Breast epithelium (tissue), 4 donors: ENCODE results near the gene CIBAR2. TPM values are rescaled to one million over a fixed set of nuclear protein-coding genes. Genes with fewer than 3 reads are reported as not detected.

Experiments
- DNase-seq, 2 donors: peaks; one replicate each; pipeline ENCODE4 v3.0.0-alpha.2; 2019; ENCODE audit warnings: low spot score in 2 of 2
- H3K27ac ChIP-seq, 2 donors: fragments of 200-600 bp; sonication (generic) in 1 of 2; one replicate each; pipeline ENCODE4 v1.5.1; 2016 to 2019; ENCODE audit warnings: mild to moderate bottlenecking in 1 of 2
- H3K27me3 ChIP-seq, 2 donors: fragments of 200-600 bp; sonication (generic) in 1 of 2; one replicate each; pipeline versions ENCODE4 v1.5.1 to v1.6.0; 2017 to 2019; ENCODE audit warnings: control low read depth in 1 of 2, mild to moderate bottlenecking in 1 of 2
- H3K36me3 ChIP-seq: fragments of 200-600 bp; one replicate; pipeline ENCODE4 v1.5.1; 2019
- H3K4me1 ChIP-seq, 2 donors: fragments of 200-600 bp; sonication (generic); one replicate each; pipeline ENCODE4 v1.5.1; 2016 to 2019; ENCODE audit warnings: control low read depth in 1 of 2
- H3K4me3 ChIP-seq, 3 donors: fragments of 200-600 bp; sonication (generic); 1 replicate in 2 of 3; 2 replicates in 1 of 3; pipeline ENCODE4 v1.5.1; 2016 to 2019; ENCODE audit warnings: mild to moderate bottlenecking in 3 of 3, moderate library complexity in 2 of 3
- H3K9me3 ChIP-seq, 2 donors: fragments of 200-600 bp; sonication (generic) in 1 of 2; one replicate each; pipeline ENCODE4 v1.5.1; 2016 to 2019; ENCODE audit warnings: control low read depth in 1 of 2
- POLR2A ChIP-seq: fragments of 450-650 bp; IDR thresholded peaks from one replicate; pipeline ENCODE4 v1.6.1; 2016; ENCODE audit warnings: antibody characterized with exemption, mild to moderate bottlenecking, moderate library complexity
- POLR2AphosphoS5 ChIP-seq, 3 donors: sonication (generic); formaldehyde crosslinking; IDR thresholded peaks; one replicate each; pipeline ENCODE4 v1.6.1; 2017; ENCODE audit warnings: antibody characterized with exemption in 3 of 3
- intact Hi-C: fragments of 100-400 bp; cut with DNase I; formaldehyde crosslinking; loops from one replicate; pipeline ENCODE4 v1.15.1; 2023; ENCODE audit warnings: low total_unique reads
- total RNA-seq, 3 donors: library from RNA; depleted of rRNA; stranded (reverse); fragments of >200 nt; gene quantifications; one replicate each; pipeline ENCODE4 v1.1.0, GENCODE V29; 2016
- TF ChIP-seq, protein P1 (sequence below), 3 donors: fragments of 450-650 bp; IDR thresholded peaks; one replicate each; pipeline ENCODE4 v1.5.1; 2016 to 2017; ENCODE audit warnings: antibody characterized with exemption in 3 of 3, mild to moderate bottlenecking in 3 of 3, moderate library complexity in 3 of 3

CIBAR2 gene
- total RNA-seq, 3 donors from 2014 or later, result not detected

GRCh38 chr16:85101956-85102630 lies 10.2 kb downstream of the CIBAR2 start:
- intact Hi-C loops, result no loop called here
- H3K36me3 ChIP-seq, result no peaks in the 10 kb centered on the region
- H3K27ac ChIP-seq, result no peak overlapping the region
- no peaks in the 10 kb centered on the region for H3K9me3 ChIP-seq
- H3K27me3 ChIP-seq, result peaks cover 0 to 10% of the 10 kb centered on the region in 2 donors
- TF ChIP-seq POLR2A (no peak), POLR2AphosphoS5 (IDR thresholded peaks at IDR 0.05) (no peak)
- TF ChIP-seq, protein P1, sequence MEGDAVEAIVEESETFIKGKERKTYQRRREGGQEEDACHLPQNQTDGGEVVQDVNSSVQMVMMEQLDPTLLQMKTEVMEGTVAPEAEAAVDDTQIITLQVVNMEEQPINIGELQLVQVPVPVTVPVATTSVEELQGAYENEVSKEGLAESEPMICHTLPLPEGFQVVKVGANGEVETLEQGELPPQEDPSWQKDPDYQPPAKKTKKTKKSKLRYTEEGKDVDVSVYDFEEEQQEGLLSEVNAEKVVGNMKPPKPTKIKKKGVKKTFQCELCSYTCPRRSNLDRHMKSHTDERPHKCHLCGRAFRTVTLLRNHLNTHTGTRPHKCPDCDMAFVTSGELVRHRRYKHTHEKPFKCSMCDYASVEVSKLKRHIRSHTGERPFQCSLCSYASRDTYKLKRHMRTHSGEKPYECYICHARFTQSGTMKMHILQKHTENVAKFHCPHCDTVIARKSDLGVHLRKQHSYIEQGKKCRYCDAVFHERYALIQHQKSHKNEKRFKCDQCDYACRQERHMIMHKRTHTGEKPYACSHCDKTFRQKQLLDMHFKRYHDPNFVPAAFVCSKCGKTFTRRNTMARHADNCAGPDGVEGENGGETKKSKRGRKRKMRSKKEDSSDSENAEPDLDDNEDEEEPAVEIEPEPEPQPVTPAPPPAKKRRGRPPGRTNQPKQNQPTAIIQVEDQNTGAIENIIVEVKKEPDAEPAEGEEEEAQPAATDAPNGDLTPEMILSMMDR (IDR thresholded peaks at IDR 0.05), result no peak
- no peak overlapping the region for H3K4me3 ChIP-seq
- no peaks in the 10 kb centered on the region for H3K4me1 ChIP-seq
- no peak for DNase-seq

- no peak overlapping the region for H3K4me3 ChIP-seq
- DNase-seq, result no peak
- intact Hi-C loops, result no loop called here
- TF ChIP-seq POLR2AphosphoS5 (IDR thresholded peaks at IDR 0.05), result no peak
- TF ChIP-seq POLR2A, result no peak
- TF ChIP-seq, protein P1 (IDR thresholded peaks at IDR 0.05), result no peak
- no peaks in the 10 kb centered on the region for H3K36me3 ChIP-seq
- H3K27ac ChIP-seq, result no peak overlapping the region
- no peaks in the 10 kb centered on the region for H3K9me3 ChIP-seq
- H3K27me3 ChIP-seq, result peaks cover 0 to 15% of the 10 kb centered on the region in 2 donors
- H3K4me1 ChIP-seq, result no peaks in the 10 kb centered on the region
Observed at GRCh38 chr16:85100265-85100664, 12.0 kb downstream of the CIBAR2 start.

- no peak for DNase-seq
- H3K4me3 ChIP-seq, result no peak overlapping the region
- H3K27me3 ChIP-seq, result peaks cover 0 to 15% of the 10 kb centered on the region in 2 donors
- H3K4me1 ChIP-seq, result no peaks in the 10 kb centered on the region
- no peak overlapping the region for H3K27ac ChIP-seq
- TF ChIP-seq, protein P1 (IDR thresholded peaks at IDR 0.05), result no peak
- no peak for TF ChIP-seq POLR2AphosphoS5 (IDR thresholded peaks at IDR 0.05)
- no peak for TF ChIP-seq POLR2A
- H3K9me3 ChIP-seq, result no peaks in the 10 kb centered on the region
- H3K36me3 ChIP-seq, result no peaks in the 10 kb centered on the region
- intact Hi-C loops, result no loop called here
Observed at GRCh38 chr16:85098565-85098964, 13.7 kb downstream of the CIBAR2 start.

GRCh38 chr16:85096921-85097320 lies 15.4 kb downstream of the CIBAR2 start:
- no peak for DNase-seq
- H3K36me3 ChIP-seq, result no peaks in the 10 kb centered on the region
- H3K27me3 ChIP-seq, result peaks cover 0 to 15% of the 10 kb centered on the region in 2 donors
- no peak overlapping the region for H3K4me3 ChIP-seq
- H3K9me3 ChIP-seq, result no peaks in the 10 kb centered on the region
- intact Hi-C loops, result no loop called here
- no peaks in the 10 kb centered on the region for H3K4me1 ChIP-seq
- TF ChIP-seq, protein P1 (IDR thresholded peaks at IDR 0.05), result no peak
- TF ChIP-seq POLR2AphosphoS5 (IDR thresholded peaks at IDR 0.05), result no peak
- TF ChIP-seq POLR2A, result no peak
- H3K27ac ChIP-seq, result no peak overlapping the region

GRCh38 chr16:85094812-85095211 lies 17.5 kb downstream of the CIBAR2 start:
- Histone ChIP-seq H3K4me1 (no peaks in the 10 kb centered on the region), H3K36me3 (no peaks in the 10 kb centered on the region), H3K4me3 (no peak overlapping the region), H3K27ac (no peak overlapping the region), H3K27me3 (peaks cover 0 to 15% of the 10 kb centered on the region in 2 donors), H3K9me3 (no peaks in the 10 kb centered on the region)
- DNase-seq, result no peak
- TF ChIP-seq POLR2AphosphoS5 (IDR thresholded peaks at IDR 0.05) (no peak), POLR2A (no peak)
- TF ChIP-seq, protein P1 (IDR thresholded peaks at IDR 0.05), result no peak
- intact Hi-C loops, result no loop called here
